ENCODE results near the gene LPIN1. TPM values are rescaled to one million over a fixed set of nuclear protein-coding genes. Genes with fewer than 3 reads are reported as not detected.

Gene LPIN1
- total and polyA plus RNA-seq, 2 of the 8 experiments (the other 6 are each of a cell fraction or from before 2014, with no cell fraction given) = 4.3 to 9.8 TPM

- no peak for TF ChIP-seq PHF8 (conservative IDR thresholded peaks at IDR 0.05; ENCODE audit: low read depth, low read length)
Measured at GRCh38 chr2:11746376-11746806, at the start of gene LPIN1 (continued).

Data from H1 (cell line).